ENCODE results near the gene TRAF3IP3. TPM values are rescaled to one million over a fixed set of nuclear protein-coding genes. Genes with fewer than 3 reads are reported as not detected.

Gene TRAF3IP3
- polyA plus RNA-seq, 1 donor from 2014 or later, result not detected

- Histone ChIP-seq H3K9ac (ENCODE audit: low read length) (no peak overlapping the region), H3K36me3 (ENCODE audit: insufficient read depth, low read length) (no peaks in the 10 kb centered on the region), H3K79me2 (replicated peaks; ENCODE audit: insufficient read depth, low read length) (no peaks in the 10 kb centered on the region), H3K9me3 (ENCODE audit: low read length) (no peaks in the 10 kb centered on the region), H4K20me1 (ENCODE audit: insufficient read depth) (no peaks in the 10 kb centered on the region), H3K4me2 (ENCODE audit: low read length) (no peak overlapping the region), H3K4me3 (ENCODE audit: low read length) (no peak overlapping the region), H2AFZ (ENCODE audit: low read depth, low read length) (no peak overlapping the region), H3F3A (ENCODE audit: insufficient read depth, low read length, poor library complexity, severe bottlenecking) (no peaks in the 10 kb centered on the region), H3K27ac (ENCODE audit: low read length) (no peak overlapping the region), H3K9me2 (ENCODE audit: insufficient read depth, low read length) (no peaks in the 10 kb centered on the region), H3K27me3 (ENCODE audit: insufficient read depth, low read depth, low read length) (peaks cover 31% of the 10 kb centered on the region)
- no peak for TF ChIP-seq EP300 (conservative IDR thresholded peaks at IDR 0.05; ENCODE audit: poor library complexity, severe bottlenecking)
- TF ChIP-seq REST (IDR thresholded peaks at IDR 0.05; ENCODE audit: borderline replicate concordance), result no peak
- TF ChIP-seq MXI1 (conservative IDR thresholded peaks at IDR 0.05; ENCODE audit: poor library complexity, severe bottlenecking), result no peak
- TF ChIP-seq CTCF (IDR thresholded peaks at IDR 0.05; ENCODE audit: poor library complexity, severe bottlenecking), result no peak
- no peak for TF ChIP-seq EZH2 (IDR thresholded peaks at IDR 0.05; ENCODE audit: borderline replicate concordance, insufficient read depth, low read length, poor library complexity, severe bottlenecking)
- TF ChIP-seq RAD21 (conservative IDR thresholded peaks at IDR 0.05), result no peak
- TF ChIP-seq TAF1 (IDR thresholded peaks at IDR 0.05; ENCODE audit: low read depth), result no peak
- no peak for TF ChIP-seq SMC3 (conservative IDR thresholded peaks at IDR 0.05; ENCODE audit: poor library complexity)
- TF ChIP-seq POLR2AphosphoS5 (IDR thresholded peaks at IDR 0.05), result no peak
Measured at GRCh38 chr1:209803568-209803967, 47.7 kb downstream of the TRAF3IP3 start.

GRCh38 chr1:209805341-209805781 lies 49.5 kb downstream of the TRAF3IP3 start:
- Histone ChIP-seq H2AFZ (ENCODE audit: low read depth, low read length) (no peak overlapping the region), H3K9me3 (ENCODE audit: low read length) (no peaks in the 10 kb centered on the region), H3K4me3 (ENCODE audit: low read length) (no peak overlapping the region), H3K27ac (ENCODE audit: low read length) (no peak overlapping the region), H3K36me3 (ENCODE audit: insufficient read depth, low read length) (no peaks in the 10 kb centered on the region), H3F3A (ENCODE audit: insufficient read depth, low read length, poor library complexity, severe bottlenecking) (no peaks in the 10 kb centered on the region), H3K4me2 (ENCODE audit: low read length) (no peak overlapping the region), H3K27me3 (ENCODE audit: insufficient read depth, low read depth, low read length) (peaks cover 31% of the 10 kb centered on the region), H4K20me1 (ENCODE audit: insufficient read depth) (no peaks in the 10 kb centered on the region), H3K79me2 (replicated peaks; ENCODE audit: insufficient read depth, low read length) (no peaks in the 10 kb centered on the region), H3K9me2 (ENCODE audit: insufficient read depth, low read length) (no peaks in the 10 kb centered on the region), H3K9ac (ENCODE audit: low read length) (no peak overlapping the region)
- no peak for TF ChIP-seq TAF1 (IDR thresholded peaks at IDR 0.05; ENCODE audit: low read depth)
- TF ChIP-seq RAD21 (conservative IDR thresholded peaks at IDR 0.05), result no peak
- no peak for TF ChIP-seq CTCF (IDR thresholded peaks at IDR 0.05; ENCODE audit: poor library complexity, severe bottlenecking)
- no peak for TF ChIP-seq EZH2 (IDR thresholded peaks at IDR 0.05; ENCODE audit: borderline replicate concordance, insufficient read depth, low read length, poor library complexity, severe bottlenecking)
- no peak for TF ChIP-seq POLR2AphosphoS5 (IDR thresholded peaks at IDR 0.05)

Data from neural cell (in vitro differentiated cells).